Central memory CD8-positive, alpha-beta T cell (primary cell): ENCODE measurements around the gene C14orf119.

Source experiments
- ATAC-seq: fragments of 150-1000 bp; cut with Tn5 transposase; replicated peaks from 2 replicates; pipeline ENCODE4 v1.10.0; 2022; ENCODE audit warnings: mild to moderate bottlenecking, moderate FRiP score, moderate number of reproducible peaks; ENCODE audit not compliant: poor library complexity, severe bottlenecking; ENCODE audit errors: extremely low read depth
- DNase-seq, 2 donors: peaks; one replicate each; pipeline ENCODE4 v3.0.0; 2021; ENCODE audit warnings: low spot score in 2 of 2
- H3K27ac Mint-ChIP-seq: one replicate; pipeline ENCODE4 v1.8.0; 2022; ENCODE audit warnings: low read depth, mild to moderate bottlenecking, moderate library complexity, mixed read lengths
- H3K27me3 Mint-ChIP-seq: one replicate; pipeline ENCODE4 v1.8.0; 2022; ENCODE audit warnings: mixed read lengths
- H3K36me3 Mint-ChIP-seq: one replicate; pipeline ENCODE4 v1.8.0; 2022; ENCODE audit warnings: mild to moderate bottlenecking, moderate library complexity, mixed read lengths; ENCODE audit not compliant: insufficient read depth
- H3K4me1 Mint-ChIP-seq: one replicate; pipeline ENCODE4 v1.8.0; 2022; ENCODE audit warnings: mixed read lengths
- H3K4me3 Mint-ChIP-seq: one replicate; pipeline ENCODE4 v1.8.0; 2022; ENCODE audit warnings: mild to moderate bottlenecking, moderate library complexity, mixed read lengths
- H3K9me3 Mint-ChIP-seq: one replicate; pipeline ENCODE4 v1.8.0; 2022; ENCODE audit warnings: mixed read lengths

Gene C14orf119

GRCh38 chr14:23121361-23121771 lies 26.1 kb downstream of the C14orf119 start:
- Mint-ChIP-seq H3K4me1 (peaks cover 17% of the 10 kb centered on the region), H3K27ac (peak overlapping the region; percentile 80), H3K4me3 (peak overlapping the region; percentile 42), H3K9me3 (no peaks in the 10 kb centered on the region), H3K36me3 (peaks cover 3% of the 10 kb centered on the region), H3K27me3 (peaks cover 10% of the 10 kb centered on the region)
- ATAC-seq (no peak), DNase-seq (no peak)

- Mint-ChIP-seq H3K4me1 (peaks cover 17% of the 10 kb centered on the region), H3K9me3 (no peaks in the 10 kb centered on the region), H3K36me3 (peaks cover 3% of the 10 kb centered on the region), H3K27ac (no peak overlapping the region), H3K27me3 (peaks cover 12% of the 10 kb centered on the region), H3K4me3 (no peak overlapping the region)
- DNase-seq (no peak), ATAC-seq (no peak)
Observed at GRCh38 chr14:23122086-23122485, 26.8 kb downstream of the C14orf119 start.

- H3K4me3 Mint-ChIP-seq = no peak overlapping the region
- no peak overlapping the region for H3K27ac Mint-ChIP-seq
- DNase-seq (no peak), ATAC-seq (no peak)
- peaks cover 13% of the 10 kb centered on the region for H3K27me3 Mint-ChIP-seq
- H3K4me1 Mint-ChIP-seq = peaks cover 22% of the 10 kb centered on the region
- H3K36me3 Mint-ChIP-seq = peaks cover 3% of the 10 kb centered on the region
- H3K9me3 Mint-ChIP-seq = no peaks in the 10 kb centered on the region
Observed at GRCh38 chr14:23123419-23123818, 28.1 kb downstream of the C14orf119 start.

- peaks cover 22% of the 10 kb centered on the region for H3K4me1 Mint-ChIP-seq
- no peaks in the 10 kb centered on the region for H3K9me3 Mint-ChIP-seq
- ATAC-seq (no peak), DNase-seq (no peak)
- peaks cover 21% of the 10 kb centered on the region for H3K27me3 Mint-ChIP-seq
- H3K27ac Mint-ChIP-seq = no peak overlapping the region
- peaks cover 3% of the 10 kb centered on the region for H3K36me3 Mint-ChIP-seq
- no peak overlapping the region for H3K4me3 Mint-ChIP-seq
Observed at GRCh38 chr14:23124337-23124954, 29.1 kb downstream of the C14orf119 start.

- Mint-ChIP-seq H3K36me3 (peaks cover 3% of the 10 kb centered on the region), H3K4me3 (no peak overlapping the region), H3K27ac (no peak overlapping the region), H3K9me3 (no peaks in the 10 kb centered on the region), H3K27me3 (peaks cover 27% of the 10 kb centered on the region), H3K4me1 (peaks cover 20% of the 10 kb centered on the region)
- ATAC-seq = no peak
- no peak for DNase-seq
Observed at GRCh38 chr14:23125011-23125410, 29.7 kb downstream of the C14orf119 start.

GRCh38 chr14:23125933-23126524 lies 30.7 kb downstream of the C14orf119 start:
- ATAC-seq (no peak), DNase-seq (no peak)
- Mint-ChIP-seq H3K36me3 (peaks cover 2% of the 10 kb centered on the region), H3K4me3 (no peak overlapping the region), H3K9me3 (no peaks in the 10 kb centered on the region), H3K27me3 (peaks cover 37% of the 10 kb centered on the region), H3K27ac (no peak overlapping the region), H3K4me1 (peaks cover 11% of the 10 kb centered on the region)

- Mint-ChIP-seq H3K36me3 (no peaks in the 10 kb centered on the region), H3K27ac (no peak overlapping the region), H3K4me1 (peaks cover 5% of the 10 kb centered on the region), H3K4me3 (no peak overlapping the region), H3K9me3 (no peaks in the 10 kb centered on the region), H3K27me3 (peaks cover 43% of the 10 kb centered on the region)
- DNase-seq = no peak
- no peak for ATAC-seq
Observed at GRCh38 chr14:23126548-23127278, 31.4 kb downstream of the C14orf119 start.

GRCh38 chr14:23127861-23128260 lies 32.6 kb downstream of the C14orf119 start:
- H3K4me3 Mint-ChIP-seq = no peak overlapping the region
- H3K4me1 Mint-ChIP-seq = peaks cover 5% of the 10 kb centered on the region
- DNase-seq (no peak), ATAC-seq (no peak)
- H3K27ac Mint-ChIP-seq = no peak overlapping the region
- peaks cover 43% of the 10 kb centered on the region for H3K27me3 Mint-ChIP-seq
- H3K36me3 Mint-ChIP-seq = peaks cover 2% of the 10 kb centered on the region
- H3K9me3 Mint-ChIP-seq = no peaks in the 10 kb centered on the region

- no peak for ATAC-seq
- DNase-seq = no peak
- Mint-ChIP-seq H3K9me3 (no peaks in the 10 kb centered on the region), H3K4me3 (no peak overlapping the region), H3K4me1 (peaks cover 5% of the 10 kb centered on the region), H3K36me3 (peaks cover 2% of the 10 kb centered on the region), H3K27ac (no peak overlapping the region), H3K27me3 (peaks cover 43% of the 10 kb centered on the region)
Observed at GRCh38 chr14:23128969-23129758, 33.9 kb downstream of the C14orf119 start.

- ATAC-seq = no peak
- Mint-ChIP-seq H3K27me3 (peaks cover 43% of the 10 kb centered on the region), H3K4me3 (no peak overlapping the region), H3K4me1 (peaks cover 5% of the 10 kb centered on the region), H3K27ac (no peak overlapping the region), H3K36me3 (peaks cover 2% of the 10 kb centered on the region), H3K9me3 (no peaks in the 10 kb centered on the region)
- DNase-seq = no peak
Observed at GRCh38 chr14:23129759-23130316, 34.5 kb downstream of the C14orf119 start.

GRCh38 chr14:23130871-23131270 lies 35.6 kb downstream of the C14orf119 start:
- Mint-ChIP-seq H3K27me3 (peaks cover 43% of the 10 kb centered on the region), H3K36me3 (peaks cover 2% of the 10 kb centered on the region), H3K4me3 (no peak overlapping the region), H3K27ac (no peak overlapping the region), H3K9me3 (no peaks in the 10 kb centered on the region), H3K4me1 (peaks cover 5% of the 10 kb centered on the region)
- ATAC-seq (no peak), DNase-seq (no peak)

- ATAC-seq = no peak
- Mint-ChIP-seq H3K36me3 (peaks cover 2% of the 10 kb centered on the region), H3K27me3 (peaks cover 37% of the 10 kb centered on the region), H3K4me3 (no peak overlapping the region), H3K9me3 (no peaks in the 10 kb centered on the region), H3K27ac (no peak overlapping the region), H3K4me1 (peaks cover 5% of the 10 kb centered on the region)
- no peak for DNase-seq
Observed at GRCh38 chr14:23131482-23131881, 36.2 kb downstream of the C14orf119 start.
